Measurements from ENCODE around the gene ZC3H7A. TPM values are rescaled to one million over a fixed set of nuclear protein-coding genes. Genes with fewer than 3 reads are reported as not detected.

Gene ZC3H7A
- total and polyA plus RNA-seq, 2 of the 13 experiments (the other 11 are each of a cell fraction or from before 2014, with no cell fraction given): 29.2 to 36.8 TPM

DNA sequence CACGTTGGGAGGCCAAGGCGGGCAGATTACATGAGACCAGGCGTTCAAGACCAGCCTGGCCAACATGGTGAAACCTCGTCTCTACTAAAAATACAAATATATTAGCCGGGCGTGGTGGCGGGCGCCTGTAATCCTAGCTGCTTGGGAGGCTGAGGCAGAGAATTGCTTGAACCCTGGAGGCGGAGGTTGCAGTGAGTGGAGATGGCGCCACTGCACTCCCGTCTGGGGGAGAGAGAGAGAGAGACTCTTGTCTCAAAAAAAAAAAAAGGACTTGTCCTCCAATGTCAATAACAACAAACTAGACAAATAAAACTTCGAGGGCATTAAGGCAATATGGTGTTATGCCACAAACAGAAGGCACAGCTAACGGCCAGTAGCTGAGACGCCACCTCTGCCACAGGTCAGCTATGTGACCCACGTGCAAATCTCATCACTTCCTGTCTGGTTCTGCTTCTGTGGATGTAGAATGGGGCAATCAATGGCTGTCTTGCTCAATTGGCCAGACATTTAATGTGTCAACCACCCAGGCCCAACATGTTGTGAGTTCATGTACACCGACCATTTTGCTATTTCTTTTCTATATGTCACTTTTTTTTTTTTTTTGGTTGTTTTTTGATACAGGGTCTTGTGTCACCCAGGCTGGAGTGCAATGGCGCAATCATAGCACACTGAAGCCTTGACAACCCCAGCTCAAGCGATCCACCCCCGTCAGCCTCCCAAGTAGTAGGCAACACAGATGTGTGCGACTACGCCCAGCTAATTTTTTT, 53.6 kb downstream of the ZC3H7A start (continued):
- TF ChIP-seq GABPA (IDR thresholded peaks at IDR 0.05; ENCODE audit: low read depth, low read length) (peak; percentile 27), GABPA (CRISPR knock-in tag; IDR thresholded peaks at IDR 0.05; ENCODE audit: low read depth) (peak; percentile 87), TSC22D2 (CRISPR knock-in tag; IDR thresholded peaks at IDR 0.05; ENCODE audit: borderline replicate concordance) (no peak; the same call in 1 of the 2 replicates), YEATS2 (CRISPR knock-in tag; IDR thresholded peaks at IDR 0.05; ENCODE audit: borderline replicate concordance) (peak; percentile 79; the same call in 1 of the 2 replicates), POLR2G (IDR thresholded peaks at IDR 0.05; ENCODE audit: low read depth, low read length) (peak; percentile 21; the same call in 1 of the 2 replicates), GATA4 (IDR thresholded peaks at IDR 0.05; ENCODE audit: borderline replicate concordance, low read depth) (no peak), MAZ (IDR thresholded peaks at IDR 0.05; ENCODE audit: borderline replicate concordance, low read depth, low read length) (no peak), MAZ (CRISPR knock-in tag; IDR thresholded peaks at IDR 0.05; ENCODE audit: low read depth) (no peak; the same call in 1 of the 2 replicates), ZNF354B (CRISPR knock-in tag; IDR thresholded peaks at IDR 0.05) (no peak), ERF (CRISPR knock-in tag; IDR thresholded peaks at IDR 0.05) (peak; percentile 92), ZNF619 (CRISPR knock-in tag; IDR thresholded peaks at IDR 0.05) (peak; percentile 75; the same call in 1 of the 2 replicates), ADNP (CRISPR knock-in tag; IDR thresholded peaks at IDR 0.05) (peak; percentile 83; the same call in 1 of the 2 replicates), GATAD1 (CRISPR knock-in tag; IDR thresholded peaks at IDR 0.05) (peak; percentile 74), SP2 (CRISPR knock-in tag; IDR thresholded peaks at IDR 0.05) (no peak), IKZF1 (IDR thresholded peaks at IDR 0.05) (no peak), GTF3A (CRISPR knock-in tag; conservative IDR thresholded peaks at IDR 0.05) (no peak)
- TF ChIP-seq, protein P1, sequence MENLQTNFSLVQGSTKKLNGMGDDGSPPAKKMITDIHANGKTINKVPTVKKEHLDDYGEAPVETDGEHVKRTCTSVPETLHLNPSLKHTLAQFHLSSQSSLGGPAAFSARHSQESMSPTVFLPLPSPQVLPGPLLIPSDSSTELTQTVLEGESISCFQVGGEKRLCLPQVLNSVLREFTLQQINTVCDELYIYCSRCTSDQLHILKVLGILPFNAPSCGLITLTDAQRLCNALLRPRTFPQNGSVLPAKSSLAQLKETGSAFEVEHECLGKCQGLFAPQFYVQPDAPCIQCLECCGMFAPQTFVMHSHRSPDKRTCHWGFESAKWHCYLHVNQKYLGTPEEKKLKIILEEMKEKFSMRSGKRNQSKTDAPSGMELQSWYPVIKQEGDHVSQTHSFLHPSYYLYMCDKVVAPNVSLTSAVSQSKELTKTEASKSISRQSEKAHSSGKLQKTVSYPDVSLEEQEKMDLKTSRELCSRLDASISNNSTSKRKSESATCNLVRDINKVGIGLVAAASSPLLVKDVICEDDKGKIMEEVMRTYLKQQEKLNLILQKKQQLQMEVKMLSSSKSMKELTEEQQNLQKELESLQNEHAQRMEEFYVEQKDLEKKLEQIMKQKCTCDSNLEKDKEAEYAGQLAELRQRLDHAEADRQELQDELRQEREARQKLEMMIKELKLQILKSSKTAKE (CRISPR knock-in tag; IDR thresholded peaks at IDR 0.05; ENCODE audit: borderline replicate concordance): peak; percentile 82
- TF ChIP-seq, protein P2, sequence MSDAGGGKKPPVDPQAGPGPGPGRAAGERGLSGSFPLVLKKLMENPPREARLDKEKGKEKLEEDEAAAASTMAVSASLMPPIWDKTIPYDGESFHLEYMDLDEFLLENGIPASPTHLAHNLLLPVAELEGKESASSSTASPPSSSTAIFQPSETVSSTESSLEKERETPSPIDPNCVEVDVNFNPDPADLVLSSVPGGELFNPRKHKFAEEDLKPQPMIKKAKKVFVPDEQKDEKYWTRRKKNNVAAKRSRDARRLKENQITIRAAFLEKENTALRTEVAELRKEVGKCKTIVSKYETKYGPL (CRISPR knock-in tag; IDR thresholded peaks at IDR 0.05): peak; percentile 24; the same call in 1 of the 2 replicates
- TF ChIP-seq, protein P3, sequence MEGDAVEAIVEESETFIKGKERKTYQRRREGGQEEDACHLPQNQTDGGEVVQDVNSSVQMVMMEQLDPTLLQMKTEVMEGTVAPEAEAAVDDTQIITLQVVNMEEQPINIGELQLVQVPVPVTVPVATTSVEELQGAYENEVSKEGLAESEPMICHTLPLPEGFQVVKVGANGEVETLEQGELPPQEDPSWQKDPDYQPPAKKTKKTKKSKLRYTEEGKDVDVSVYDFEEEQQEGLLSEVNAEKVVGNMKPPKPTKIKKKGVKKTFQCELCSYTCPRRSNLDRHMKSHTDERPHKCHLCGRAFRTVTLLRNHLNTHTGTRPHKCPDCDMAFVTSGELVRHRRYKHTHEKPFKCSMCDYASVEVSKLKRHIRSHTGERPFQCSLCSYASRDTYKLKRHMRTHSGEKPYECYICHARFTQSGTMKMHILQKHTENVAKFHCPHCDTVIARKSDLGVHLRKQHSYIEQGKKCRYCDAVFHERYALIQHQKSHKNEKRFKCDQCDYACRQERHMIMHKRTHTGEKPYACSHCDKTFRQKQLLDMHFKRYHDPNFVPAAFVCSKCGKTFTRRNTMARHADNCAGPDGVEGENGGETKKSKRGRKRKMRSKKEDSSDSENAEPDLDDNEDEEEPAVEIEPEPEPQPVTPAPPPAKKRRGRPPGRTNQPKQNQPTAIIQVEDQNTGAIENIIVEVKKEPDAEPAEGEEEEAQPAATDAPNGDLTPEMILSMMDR (CRISPR knock-in tag; IDR thresholded peaks at IDR 0.05): no peak
- TF ChIP-seq, protein P4, sequence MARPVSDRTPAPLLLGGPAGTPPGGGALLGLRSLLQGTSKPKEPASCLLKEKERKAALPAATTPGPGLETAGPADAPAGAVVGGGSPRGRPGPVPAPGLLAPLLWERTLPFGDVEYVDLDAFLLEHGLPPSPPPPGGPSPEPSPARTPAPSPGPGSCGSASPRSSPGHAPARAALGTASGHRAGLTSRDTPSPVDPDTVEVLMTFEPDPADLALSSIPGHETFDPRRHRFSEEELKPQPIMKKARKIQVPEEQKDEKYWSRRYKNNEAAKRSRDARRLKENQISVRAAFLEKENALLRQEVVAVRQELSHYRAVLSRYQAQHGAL (CRISPR knock-in tag; IDR thresholded peaks at IDR 0.05; ENCODE audit: not compliant biosample characterization): peak; percentile 20
- TF ChIP-seq, protein P5, sequence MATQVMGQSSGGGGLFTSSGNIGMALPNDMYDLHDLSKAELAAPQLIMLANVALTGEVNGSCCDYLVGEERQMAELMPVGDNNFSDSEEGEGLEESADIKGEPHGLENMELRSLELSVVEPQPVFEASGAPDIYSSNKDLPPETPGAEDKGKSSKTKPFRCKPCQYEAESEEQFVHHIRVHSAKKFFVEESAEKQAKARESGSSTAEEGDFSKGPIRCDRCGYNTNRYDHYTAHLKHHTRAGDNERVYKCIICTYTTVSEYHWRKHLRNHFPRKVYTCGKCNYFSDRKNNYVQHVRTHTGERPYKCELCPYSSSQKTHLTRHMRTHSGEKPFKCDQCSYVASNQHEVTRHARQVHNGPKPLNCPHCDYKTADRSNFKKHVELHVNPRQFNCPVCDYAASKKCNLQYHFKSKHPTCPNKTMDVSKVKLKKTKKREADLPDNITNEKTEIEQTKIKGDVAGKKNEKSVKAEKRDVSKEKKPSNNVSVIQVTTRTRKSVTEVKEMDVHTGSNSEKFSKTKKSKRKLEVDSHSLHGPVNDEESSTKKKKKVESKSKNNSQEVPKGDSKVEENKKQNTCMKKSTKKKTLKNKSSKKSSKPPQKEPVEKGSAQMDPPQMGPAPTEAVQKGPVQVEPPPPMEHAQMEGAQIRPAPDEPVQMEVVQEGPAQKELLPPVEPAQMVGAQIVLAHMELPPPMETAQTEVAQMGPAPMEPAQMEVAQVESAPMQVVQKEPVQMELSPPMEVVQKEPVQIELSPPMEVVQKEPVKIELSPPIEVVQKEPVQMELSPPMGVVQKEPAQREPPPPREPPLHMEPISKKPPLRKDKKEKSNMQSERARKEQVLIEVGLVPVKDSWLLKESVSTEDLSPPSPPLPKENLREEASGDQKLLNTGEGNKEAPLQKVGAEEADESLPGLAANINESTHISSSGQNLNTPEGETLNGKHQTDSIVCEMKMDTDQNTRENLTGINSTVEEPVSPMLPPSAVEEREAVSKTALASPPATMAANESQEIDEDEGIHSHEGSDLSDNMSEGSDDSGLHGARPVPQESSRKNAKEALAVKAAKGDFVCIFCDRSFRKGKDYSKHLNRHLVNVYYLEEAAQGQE (IDR thresholded peaks at IDR 0.05; ENCODE audit: borderline replicate concordance in 1 of 2, low read depth in 1 of 2, low read length in 2 of 2): no peak

All from HepG2 (cell line).